ENCODE data around the gene ANP32B. TPM values are rescaled to one million over a fixed set of nuclear protein-coding genes. Genes with fewer than 3 reads are reported as not detected.
"Not testable (repeated sequence)": the region's sequence is repeated elsewhere in the genome, so short reads cannot be mapped to it uniquely, and the experiment has no call there.

The ANP32B gene
- total and polyA plus RNA-seq, 4 experiments from 2014 or later, result 70.4 to 168 (median 128) TPM

DNA sequence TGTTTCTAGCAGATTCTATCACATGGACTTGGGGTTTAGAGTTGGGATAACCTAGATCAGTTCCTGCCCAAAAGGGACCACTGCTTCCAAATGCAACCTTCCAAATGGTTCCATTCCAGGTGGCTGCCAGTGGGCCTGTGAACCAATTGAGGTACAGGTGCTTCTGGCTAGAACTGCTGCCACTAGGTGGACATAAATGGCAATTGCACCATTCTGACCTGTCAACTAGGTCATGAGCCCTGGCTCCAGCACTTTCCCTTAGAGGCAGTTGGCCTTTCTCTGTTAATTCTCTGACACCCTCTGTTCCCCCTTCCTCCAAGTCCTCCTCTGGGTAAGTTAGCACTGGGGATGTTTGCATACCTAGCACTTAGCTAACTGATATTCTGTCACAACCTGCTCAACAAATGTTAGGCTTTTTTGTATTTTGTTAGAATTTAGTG lies 28.6 kb upstream of the ANP32B start:
- no peak overlapping the region for H3K27ac Mint-ChIP-seq
- no peaks in the 10 kb centered on the region for H3K27me3 ChIP-seq (ENCODE audit: insufficient read depth, low read length)
- H3K36me3 Mint-ChIP-seq, result no peaks in the 10 kb centered on the region
- peak; percentile 60 to 65 (median 64) for DNase-seq
- intact Hi-C loops (cut with micrococcal nuclease), result loop anchor here (1.0 kb wide), 5 partner anchors 31 to 309 kb away; no protein-coding TSS in a partner anchor
- no peaks in the 10 kb centered on the region for H3K27me3 Mint-ChIP-seq
- peaks cover 6% of the 10 kb centered on the region for H3K4me1 ChIP-seq (ENCODE audit: insufficient read depth, low read length)
- no peak overlapping the region for H3K4me3 Mint-ChIP-seq
- H3K27ac ChIP-seq (ENCODE audit: low read depth, low read length), result no peak overlapping the region
- no peaks in the 10 kb centered on the region for H3K36me3 ChIP-seq (ENCODE audit: insufficient read depth, low read length)
- peaks cover 0 to 5% (median 0%) of the 10 kb centered on the region in 8 donors for H3K9me3 Mint-ChIP-seq
- peaks cover 0 to 10% (median 2%) of the 10 kb centered on the region in 4 donors for H3K4me1 Mint-ChIP-seq
- H3K9me3 ChIP-seq (ENCODE audit: control insufficient read depth in 1 of 2, low read length in 2 of 2), result no peaks in the 10 kb centered on the region
- no peak overlapping the region for H3K4me3 ChIP-seq (ENCODE audit: low read length in 2 of 2)
- ChIA-PET CTCF (ENCODE audit: partially characterized antibody) (interaction anchor here (0.6 to 11.8 kb wide), 24 partner anchors 10 to 310 kb away, joined by 3 to 256 read pairs (median 6); partner anchors contain the start of genes HEMGN and TRMO), POLR2A (ENCODE audit: partially characterized antibody) (interaction anchor here (1.6 to 5.0 kb wide), 3 partner anchors 29 to 33 kb away, joined by 4 to 47 read pairs (median 5); partner anchors contain the start of gene TRMO)

GRCh38 chr9:97956331-97956730 lies 26.8 kb upstream of the ANP32B start:
- Mint-ChIP-seq H3K9me3 (peaks cover 0 to 2% (median 0%) of the 10 kb centered on the region in 8 donors), H3K27ac (no peak overlapping the region), H3K27me3 (no peaks in the 10 kb centered on the region), H3K4me3 (no peak overlapping the region), H3K4me1 (peaks cover 0 to 4% (median 2%) of the 10 kb centered on the region in 4 donors), H3K36me3 (no peaks in the 10 kb centered on the region)
- Histone ChIP-seq H3K4me3 (ENCODE audit: low read length in 2 of 2) (no peak overlapping the region), H3K9me3 (ENCODE audit: control insufficient read depth in 1 of 2, low read length in 2 of 2) (no peaks in the 10 kb centered on the region), H3K4me1 (ENCODE audit: insufficient read depth, low read length) (no peaks in the 10 kb centered on the region), H3K27ac (ENCODE audit: low read depth, low read length) (no peak overlapping the region), H3K27me3 (ENCODE audit: insufficient read depth, low read length) (no peaks in the 10 kb centered on the region), H3K36me3 (ENCODE audit: insufficient read depth, low read length) (no peaks in the 10 kb centered on the region)
- POLR2A ChIA-PET (ENCODE audit: partially characterized antibody), result interaction anchor here (0.5 to 5.0 kb wide), 3 partner anchors 27 to 301 kb away, joined by 3 to 47 read pairs (median 3); partner anchors contain the start of genes ANP32B and TRMO
- no peak for DNase-seq
- CTCF ChIA-PET (ENCODE audit: partially characterized antibody), result interaction anchor here (0.7 to 11.8 kb wide), 8 partner anchors 26 to 1561 kb away, joined by 3 to 256 read pairs (median 4); partner anchors contain the start of gene TRMO
- intact Hi-C loops (cut with micrococcal nuclease), result no loop called here

DNA sequence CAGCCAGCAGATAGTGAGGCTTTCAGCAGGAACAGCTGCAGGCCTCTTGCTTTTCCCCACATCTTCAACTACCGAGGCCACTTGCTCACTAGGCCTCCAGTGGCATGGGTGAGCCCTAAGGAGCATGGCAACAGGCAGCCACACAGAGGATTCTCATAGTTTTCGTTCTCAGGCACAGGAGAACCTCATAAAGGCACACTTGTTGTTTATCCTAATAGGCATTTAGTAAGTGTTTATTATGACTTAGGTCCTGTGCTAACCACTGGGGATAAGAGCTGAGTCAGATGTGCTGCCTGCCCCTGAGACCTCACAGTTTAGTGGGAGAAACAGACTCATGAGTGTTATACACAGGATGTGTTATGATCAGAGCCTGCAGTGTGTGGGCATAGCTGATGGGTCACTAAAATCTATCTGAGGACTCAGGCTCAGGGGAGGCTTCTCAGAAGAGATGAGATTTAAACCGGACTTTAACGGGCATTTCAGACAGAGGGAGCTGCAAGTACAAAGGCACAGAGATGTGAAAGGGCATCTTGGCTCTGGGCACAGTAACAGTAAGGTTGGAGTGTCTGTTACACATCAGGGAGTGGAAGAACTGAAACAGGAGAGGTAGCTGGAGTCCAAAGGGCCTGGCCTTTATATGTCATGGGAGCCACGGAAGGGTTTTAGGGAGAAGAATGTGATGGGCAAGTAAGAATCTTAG lies 24.2 kb upstream of the ANP32B start:
- Mint-ChIP-seq H3K36me3 (no peaks in the 10 kb centered on the region), H3K4me3 (no peak overlapping the region), H3K9me3 (no peaks in the 10 kb centered on the region), H3K4me1 (peaks cover 0 to 4% (median 2%) of the 10 kb centered on the region in 4 donors), H3K27me3 (no peaks in the 10 kb centered on the region), H3K27ac (peak overlapping the region in 1 of 7 donors; percentile 6)
- DNase-seq, result no peak
- ChIA-PET CTCF (ENCODE audit: partially characterized antibody) (interaction anchor here (0.7 to 11.8 kb wide), 6 partner anchors 23 to 76 kb away, joined by 3 to 256 read pairs (median 4); partner anchors contain the start of genes ANP32B and TRMO), POLR2A (ENCODE audit: partially characterized antibody) (interaction anchor here (1.5 to 1.9 kb wide), 2 partner anchors 16 to 37 kb away, joined by 6 read pairs; partner anchors contain the start of gene TRMO)
- H3K27me3 ChIP-seq (ENCODE audit: insufficient read depth, low read length), result no peaks in the 10 kb centered on the region
- H3K4me1 ChIP-seq (ENCODE audit: insufficient read depth, low read length), result no peaks in the 10 kb centered on the region
- no peaks in the 10 kb centered on the region for H3K9me3 ChIP-seq (ENCODE audit: control insufficient read depth in 1 of 2, low read length in 2 of 2)
- H3K36me3 ChIP-seq (ENCODE audit: insufficient read depth, low read length), result no peaks in the 10 kb centered on the region
- H3K4me3 ChIP-seq (ENCODE audit: low read length in 2 of 2), result no peak overlapping the region
- H3K27ac ChIP-seq (ENCODE audit: low read depth, low read length), result no peak overlapping the region
- intact Hi-C loops (cut with micrococcal nuclease), result no loop called here

DNA sequence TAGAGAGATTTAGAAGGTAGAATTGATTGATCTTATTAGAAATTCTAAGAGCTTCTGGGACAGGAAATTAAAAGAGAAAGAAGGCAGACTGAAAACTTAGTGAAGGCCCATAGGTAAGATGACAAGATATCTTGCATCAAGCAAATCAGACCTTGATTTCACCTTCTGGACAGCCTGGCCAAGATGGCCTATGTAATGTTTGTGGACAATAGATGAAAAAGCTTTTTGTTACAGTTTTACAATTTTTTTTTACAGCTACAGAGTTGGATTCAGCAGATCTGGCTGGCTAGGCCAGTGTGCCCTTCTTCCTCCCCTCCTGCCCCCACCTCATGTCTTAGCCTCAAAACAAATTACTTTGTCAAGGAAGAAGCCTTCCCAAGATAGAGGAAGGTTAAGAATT lies 23.6 kb upstream of the ANP32B start:
- H3K27ac Mint-ChIP-seq, result peak overlapping the region in 1 of 7 donors; percentile 6
- intact Hi-C loops (cut with micrococcal nuclease), result no loop called here

GRCh38 chr9:97960678-97961328 lies 22.3 kb upstream of the ANP32B start:
- ChIA-PET CTCF (ENCODE audit: partially characterized antibody) (interaction anchor here (1.7 to 11.8 kb wide), 2 partner anchors 37 to 71 kb away, joined by 6 to 256 read pairs; partner anchors contain the start of gene TRMO), POLR2A (ENCODE audit: partially characterized antibody) (interaction anchor here (1.9 kb wide), 1 partner anchor 18 kb away, joined by 6 read pairs; no protein-coding TSS in a partner anchor)

More for the DNA sequence above, 23.6 kb upstream of the ANP32B start:
- Mint-ChIP-seq H3K27me3 (peaks cover 0 to 2% of the 10 kb centered on the region in 2 donors), H3K4me3 (no peak overlapping the region), H3K9me3 (no peaks in the 10 kb centered on the region), H3K36me3 (no peaks in the 10 kb centered on the region), H3K4me1 (peaks cover 0 to under 1% (median 0%) of the 10 kb centered on the region in 4 donors)
- Histone ChIP-seq H3K4me1 (ENCODE audit: insufficient read depth, low read length) (no peaks in the 10 kb centered on the region), H3K27me3 (ENCODE audit: insufficient read depth, low read length) (no peaks in the 10 kb centered on the region), H3K9me3 (ENCODE audit: control insufficient read depth in 1 of 2, low read length in 2 of 2) (no peaks in the 10 kb centered on the region), H3K36me3 (ENCODE audit: insufficient read depth, low read length) (no peaks in the 10 kb centered on the region), H3K27ac (ENCODE audit: low read depth, low read length) (no peak overlapping the region), H3K4me3 (ENCODE audit: low read length in 2 of 2) (no peak overlapping the region)
- no peak for DNase-seq
- POLR2A ChIA-PET (ENCODE audit: partially characterized antibody), result interaction anchor here (0.5 to 1.9 kb wide), 4 partner anchors 16 to 143 kb away, joined by 3 to 6 read pairs (median 4); partner anchors contain the start of genes ANP32B and TRMO
- CTCF ChIA-PET (ENCODE audit: partially characterized antibody), result interaction anchor here (0.7 to 11.8 kb wide), 6 partner anchors 23 to 75 kb away, joined by 3 to 256 read pairs (median 4); partner anchors contain the start of genes ANP32B and TRMO

DNA sequence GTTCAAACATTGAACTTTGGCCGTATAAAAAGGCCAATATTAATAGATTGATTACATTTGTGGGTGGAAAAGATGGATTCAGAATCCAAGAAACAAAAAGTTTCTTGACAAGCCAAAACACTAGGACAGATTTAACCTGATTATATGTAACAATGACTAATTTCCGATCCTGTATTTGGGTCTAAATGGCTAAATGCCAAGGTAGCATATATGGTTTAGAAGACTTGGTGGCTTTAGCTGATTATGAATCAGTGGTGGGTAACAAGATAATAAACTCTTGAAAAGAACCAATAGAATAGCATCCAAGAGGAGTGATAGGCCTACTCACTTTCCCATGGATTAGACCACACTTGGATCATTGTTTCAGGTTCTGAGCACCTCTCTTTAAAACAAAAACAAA lies 21.8 kb upstream of the ANP32B start:
- H3K36me3 Mint-ChIP-seq, result no peaks in the 10 kb centered on the region
- H3K9me3 Mint-ChIP-seq, result no peaks in the 10 kb centered on the region
- H3K4me3 Mint-ChIP-seq, result no peak overlapping the region
- DNase-seq, result no peak
- H3K4me1 Mint-ChIP-seq, result no peaks in the 10 kb centered on the region
- Histone ChIP-seq H3K36me3 (ENCODE audit: insufficient read depth, low read length) (no peaks in the 10 kb centered on the region), H3K4me3 (ENCODE audit: low read length in 2 of 2) (no peak overlapping the region), H3K9me3 (ENCODE audit: control insufficient read depth in 1 of 2, low read length in 2 of 2) (no peaks in the 10 kb centered on the region), H3K27me3 (ENCODE audit: insufficient read depth, low read length) (no peaks in the 10 kb centered on the region), H3K27ac (ENCODE audit: low read depth, low read length) (no peak overlapping the region), H3K4me1 (ENCODE audit: insufficient read depth, low read length) (no peaks in the 10 kb centered on the region)
- peaks cover 3% of the 10 kb centered on the region in 2 donors for H3K27me3 Mint-ChIP-seq
- ChIA-PET CTCF (ENCODE audit: partially characterized antibody) (interaction anchor here (0.9 to 1.6 kb wide), 3 partner anchors 12 to 71 kb away, joined by 3 to 10 read pairs (median 5); partner anchors contain the start of gene TRMO), POLR2A (ENCODE audit: partially characterized antibody) (no interaction called here)
- intact Hi-C loops (cut with micrococcal nuclease), result no loop called here
- no peak overlapping the region for H3K27ac Mint-ChIP-seq

More at GRCh38 chr9:97960678-97961328, 22.3 kb upstream of the ANP32B start:
- H3K4me3 Mint-ChIP-seq; H3K9me3 Mint-ChIP-seq; intact Hi-C loops (cut with micrococcal nuclease); H3K27ac ChIP-seq (ENCODE audit: low read depth, low read length); H3K36me3 ChIP-seq (ENCODE audit: insufficient read depth, low read length); H3K36me3 Mint-ChIP-seq; H3K27me3 Mint-ChIP-seq; H3K9me3 ChIP-seq (ENCODE audit: control insufficient read depth in 1 of 2, low read length in 2 of 2); DNase-seq; H3K4me3 ChIP-seq (ENCODE audit: low read length in 2 of 2); H3K27me3 ChIP-seq (ENCODE audit: insufficient read depth, low read length); H3K4me1 Mint-ChIP-seq; H3K4me1 ChIP-seq (ENCODE audit: insufficient read depth, low read length); H3K27ac Mint-ChIP-seq: not testable (repeated sequence)
